Measurements from ENCODE around the gene CEBPG. TPM values are rescaled to one million over a fixed set of nuclear protein-coding genes. Genes with fewer than 3 reads are reported as not detected.

Gene CEBPG
- total RNA-seq: 19.3 and 23.1 TPM in 2 replicates

DNA sequence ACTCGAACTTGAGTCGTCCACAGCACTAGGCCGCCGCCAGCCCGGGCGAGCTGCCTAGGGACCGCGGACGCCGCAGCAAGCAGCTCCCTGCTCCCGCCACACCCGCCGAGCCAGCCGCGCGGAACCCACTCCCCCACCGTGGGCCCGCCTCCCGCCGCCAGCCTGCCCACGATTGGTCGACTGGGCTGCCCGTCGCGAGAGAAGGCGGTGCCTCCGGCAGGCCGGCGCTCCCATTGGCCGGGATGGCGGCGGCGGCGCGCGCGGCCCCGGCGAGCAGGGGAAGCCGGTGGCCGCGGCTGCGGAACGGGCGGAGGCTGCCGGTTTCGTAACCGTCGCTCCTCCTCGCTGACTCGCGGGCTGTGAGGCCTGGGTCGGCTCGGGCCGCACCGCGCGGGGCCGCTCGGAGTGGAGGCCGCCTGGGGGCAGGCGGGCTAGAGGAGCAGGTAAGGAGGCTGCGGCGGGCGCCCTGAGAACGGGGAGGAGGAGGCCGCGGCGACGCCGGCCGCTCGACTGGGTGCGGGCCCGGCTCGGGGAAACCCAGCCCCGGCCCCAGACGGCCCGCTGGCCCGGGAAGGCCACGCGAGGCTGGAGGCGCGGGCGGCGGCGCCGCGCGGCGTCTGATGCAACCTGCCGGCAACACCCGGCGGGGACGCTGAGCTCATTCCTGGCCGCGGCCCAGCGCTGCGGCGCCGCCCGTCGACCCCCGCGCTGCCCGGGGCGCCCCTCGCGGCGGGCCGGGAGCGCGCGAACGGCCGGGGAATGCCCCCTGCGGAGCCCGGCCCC lies at the start of gene CEBPG:
Gene CEBPG, plus strand, starts transcription at position 257 of the 783 bp plus-strand sequence. CDS start 5,531 bp downstream, outside the sequence.
- H3K4me3 ChIP-seq (ENCODE audit: low read depth, low read length): peak within 1 kb of the TSS; percentile 79
- DNase-seq (ENCODE audit: low read depth): no peak
- TF ChIP-seq, protein P1, sequence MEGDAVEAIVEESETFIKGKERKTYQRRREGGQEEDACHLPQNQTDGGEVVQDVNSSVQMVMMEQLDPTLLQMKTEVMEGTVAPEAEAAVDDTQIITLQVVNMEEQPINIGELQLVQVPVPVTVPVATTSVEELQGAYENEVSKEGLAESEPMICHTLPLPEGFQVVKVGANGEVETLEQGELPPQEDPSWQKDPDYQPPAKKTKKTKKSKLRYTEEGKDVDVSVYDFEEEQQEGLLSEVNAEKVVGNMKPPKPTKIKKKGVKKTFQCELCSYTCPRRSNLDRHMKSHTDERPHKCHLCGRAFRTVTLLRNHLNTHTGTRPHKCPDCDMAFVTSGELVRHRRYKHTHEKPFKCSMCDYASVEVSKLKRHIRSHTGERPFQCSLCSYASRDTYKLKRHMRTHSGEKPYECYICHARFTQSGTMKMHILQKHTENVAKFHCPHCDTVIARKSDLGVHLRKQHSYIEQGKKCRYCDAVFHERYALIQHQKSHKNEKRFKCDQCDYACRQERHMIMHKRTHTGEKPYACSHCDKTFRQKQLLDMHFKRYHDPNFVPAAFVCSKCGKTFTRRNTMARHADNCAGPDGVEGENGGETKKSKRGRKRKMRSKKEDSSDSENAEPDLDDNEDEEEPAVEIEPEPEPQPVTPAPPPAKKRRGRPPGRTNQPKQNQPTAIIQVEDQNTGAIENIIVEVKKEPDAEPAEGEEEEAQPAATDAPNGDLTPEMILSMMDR (conservative IDR thresholded peaks at IDR 0.05; ENCODE audit: low read depth, low read length): no peak

DNA sequence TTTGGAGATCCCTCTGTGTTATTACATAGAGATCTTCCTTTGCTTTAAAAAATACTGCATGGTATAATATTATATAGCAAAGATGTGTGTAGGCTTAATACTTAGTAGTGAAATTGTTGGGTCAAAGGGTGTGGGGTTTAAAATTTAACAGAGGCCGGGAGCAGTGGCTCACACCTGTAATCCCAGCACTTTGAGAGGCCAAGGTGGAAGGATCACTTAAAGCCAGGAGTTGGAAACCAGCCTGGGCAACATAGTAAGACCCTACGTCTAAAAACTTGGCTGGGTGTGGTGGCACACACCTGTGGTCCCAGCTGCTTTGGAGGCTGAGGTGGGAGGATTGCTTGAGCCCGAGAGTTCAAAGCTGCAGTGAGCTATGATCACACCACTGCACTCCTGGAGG lies 48.9 kb upstream of the CEBPG start:
- H3K4me3 ChIP-seq (ENCODE audit: low read depth, low read length): no peak overlapping the region
- DNase-seq (ENCODE audit: low read depth): no peak
- TF ChIP-seq, protein P1 (conservative IDR thresholded peaks at IDR 0.05; ENCODE audit: low read depth, low read length): no peak

DNA sequence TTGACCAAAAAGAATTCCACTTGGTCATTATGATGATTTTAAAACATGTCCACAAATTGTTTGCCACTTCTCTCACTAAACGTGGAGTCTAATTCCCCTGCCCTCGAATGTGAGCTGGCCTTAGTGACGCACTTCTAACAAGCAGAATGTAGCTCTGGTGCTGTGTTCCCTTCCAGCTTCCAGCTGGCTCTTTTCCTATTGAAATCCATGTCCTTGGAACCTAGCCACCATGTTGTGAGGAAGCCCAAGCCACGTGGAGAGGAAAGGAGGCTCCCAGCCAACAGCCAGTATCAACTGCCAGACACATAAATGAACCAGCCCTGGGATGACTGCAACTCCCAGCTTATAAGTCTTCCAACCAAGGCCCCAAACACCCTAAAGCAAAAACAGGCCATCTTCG lies 47.6 kb upstream of the CEBPG start:
- DNase-seq (ENCODE audit: low read depth): no peak
- no peak overlapping the region for H3K4me3 ChIP-seq (ENCODE audit: low read depth, low read length)
- TF ChIP-seq, protein P1 (conservative IDR thresholded peaks at IDR 0.05; ENCODE audit: low read depth, low read length): no peak

DNA sequence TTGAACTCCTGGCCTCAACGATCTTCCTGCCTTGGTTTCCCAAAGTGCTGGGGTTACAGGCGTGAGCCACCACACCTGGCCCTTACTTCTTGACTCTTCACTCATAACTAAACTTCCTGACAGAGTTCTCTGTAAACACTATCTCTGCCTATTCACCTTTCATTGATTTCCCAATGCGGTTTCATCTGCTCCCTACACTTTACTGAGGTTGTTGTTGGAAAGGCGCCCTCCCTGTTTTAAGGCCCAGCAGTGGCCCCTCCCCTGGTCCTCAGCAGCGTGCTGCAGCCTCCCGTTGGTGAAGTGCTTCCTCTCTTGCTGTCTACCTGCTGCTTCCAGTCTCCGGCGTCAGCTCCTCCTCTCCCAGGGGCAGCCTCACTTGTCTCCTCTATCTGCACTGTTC lies 44.4 kb upstream of the CEBPG start:
- TF ChIP-seq, protein P1 (conservative IDR thresholded peaks at IDR 0.05; ENCODE audit: low read depth, low read length): no peak
- no peak for DNase-seq (ENCODE audit: low read depth)
- no peak overlapping the region for H3K4me3 ChIP-seq (ENCODE audit: low read depth, low read length)

DNA sequence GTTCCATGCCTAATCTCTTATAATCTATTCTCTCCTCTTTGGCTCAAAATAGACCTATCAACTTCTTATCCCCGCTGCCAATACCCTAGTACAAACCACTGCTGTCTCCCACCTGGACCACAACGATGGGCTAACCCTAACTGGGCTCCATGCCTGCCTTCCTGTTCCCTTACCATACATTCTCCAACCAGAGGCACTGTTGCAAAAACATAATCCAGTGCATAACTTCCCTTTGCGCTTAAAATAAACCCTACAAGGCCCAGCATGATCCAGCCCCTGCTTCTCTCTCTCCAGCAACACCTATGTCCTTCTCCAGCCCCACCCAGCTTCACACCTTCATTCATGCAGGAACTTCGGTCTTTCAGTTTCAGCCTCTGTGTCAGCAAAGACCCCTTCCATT lies 43.8 kb upstream of the CEBPG start:
- no peak overlapping the region for H3K4me3 ChIP-seq (ENCODE audit: low read depth, low read length)
- TF ChIP-seq, protein P1 (conservative IDR thresholded peaks at IDR 0.05; ENCODE audit: low read depth, low read length): no peak
- no peak for DNase-seq (ENCODE audit: low read depth)

- no peak overlapping the region for H3K4me3 ChIP-seq (ENCODE audit: low read depth, low read length)
- DNase-seq (ENCODE audit: low read depth): no peak
- TF ChIP-seq, protein P1 (conservative IDR thresholded peaks at IDR 0.05; ENCODE audit: low read depth, low read length): no peak
Measured at GRCh38 chr19:33332248-33332647, 41.3 kb upstream of the CEBPG start.

DNA sequence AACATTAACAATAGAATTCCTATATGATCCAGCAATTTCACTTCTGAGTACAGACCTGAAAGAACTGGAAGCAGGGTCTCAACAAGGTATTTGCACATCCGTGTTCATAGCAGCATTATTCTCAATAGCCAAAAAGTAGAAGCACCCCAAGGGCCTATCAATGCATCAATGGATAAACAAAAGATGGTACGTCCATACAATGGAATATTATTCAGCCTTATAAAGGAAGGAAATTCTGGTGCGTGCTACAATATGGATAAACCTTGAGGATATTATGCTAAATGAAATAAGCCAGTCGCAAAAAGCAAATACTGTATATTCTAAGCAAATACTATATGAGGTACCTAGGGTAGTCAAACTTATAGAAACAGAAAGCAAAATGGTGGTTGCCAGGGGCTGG lies 40.4 kb upstream of the CEBPG start:
- no peak for DNase-seq (ENCODE audit: low read depth)

More for the DNA sequence above, 40.4 kb upstream of the CEBPG start:
- no peak overlapping the region for H3K4me3 ChIP-seq (ENCODE audit: low read depth, low read length)
- TF ChIP-seq, protein P1 (conservative IDR thresholded peaks at IDR 0.05; ENCODE audit: low read depth, low read length): no peak

Data from epithelial cell of proximal tubule (primary cell).